Measurements from ENCODE around the gene RNF208. TPM values are rescaled to one million over a fixed set of nuclear protein-coding genes. Genes with fewer than 3 reads are reported as not detected.

The RNF208 gene
- polyA plus RNA-seq, 1 donor from 2014 or later = 1.5 TPM

DNA sequence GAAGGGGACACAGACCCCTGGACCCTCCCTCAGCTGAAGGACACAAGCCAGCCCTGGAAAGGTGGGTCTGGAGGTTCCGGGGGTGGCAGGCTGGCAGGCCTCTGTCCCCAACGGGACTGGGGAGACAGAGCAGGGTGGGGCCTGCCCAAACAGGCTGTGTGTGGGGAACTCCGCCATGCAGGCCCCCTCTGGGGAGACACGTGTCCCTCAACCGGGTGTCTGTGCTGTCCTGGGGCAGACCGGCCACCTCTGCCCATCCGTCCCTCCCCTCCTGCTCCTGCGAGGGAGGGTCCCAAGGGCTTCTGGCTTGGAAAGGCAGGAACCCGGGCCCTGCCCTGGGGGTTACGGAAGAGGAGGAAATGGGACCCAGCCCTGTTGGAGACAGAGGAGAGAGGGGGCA lies 10.1 kb upstream of the RNF208 start:
- Histone ChIP-seq H3K9me3 (ENCODE audit: low read length) (no peaks in the 10 kb centered on the region), H3K36me3 (ENCODE audit: insufficient read depth, low read length) (no peaks in the 10 kb centered on the region), H3K9me2 (ENCODE audit: insufficient read depth, low read length) (no peaks in the 10 kb centered on the region), H3F3A (ENCODE audit: insufficient read depth, low read length, poor library complexity, severe bottlenecking) (no peaks in the 10 kb centered on the region), H3K4me3 (ENCODE audit: low read length) (no peak overlapping the region), H3K9ac (ENCODE audit: low read length) (no peak overlapping the region), H3K27ac (ENCODE audit: low read length) (no peak overlapping the region), H2AFZ (ENCODE audit: low read depth, low read length) (no peak overlapping the region), H4K20me1 (ENCODE audit: insufficient read depth) (no peaks in the 10 kb centered on the region), H3K79me2 (replicated peaks; ENCODE audit: insufficient read depth, low read length) (no peaks in the 10 kb centered on the region), H3K4me2 (ENCODE audit: low read length) (no peak overlapping the region), H3K27me3 (ENCODE audit: insufficient read depth, low read depth, low read length) (no peaks in the 10 kb centered on the region)
- TF ChIP-seq RAD21 (conservative IDR thresholded peaks at IDR 0.05) (no peak), MXI1 (conservative IDR thresholded peaks at IDR 0.05; ENCODE audit: poor library complexity, severe bottlenecking) (no peak), SMC3 (conservative IDR thresholded peaks at IDR 0.05; ENCODE audit: poor library complexity) (no peak), POLR2AphosphoS5 (IDR thresholded peaks at IDR 0.05) (no peak), EZH2 (IDR thresholded peaks at IDR 0.05; ENCODE audit: borderline replicate concordance, insufficient read depth, low read length, poor library complexity, severe bottlenecking) (no peak), TAF1 (IDR thresholded peaks at IDR 0.05; ENCODE audit: low read depth) (no peak)
- TF ChIP-seq, protein P1, sequence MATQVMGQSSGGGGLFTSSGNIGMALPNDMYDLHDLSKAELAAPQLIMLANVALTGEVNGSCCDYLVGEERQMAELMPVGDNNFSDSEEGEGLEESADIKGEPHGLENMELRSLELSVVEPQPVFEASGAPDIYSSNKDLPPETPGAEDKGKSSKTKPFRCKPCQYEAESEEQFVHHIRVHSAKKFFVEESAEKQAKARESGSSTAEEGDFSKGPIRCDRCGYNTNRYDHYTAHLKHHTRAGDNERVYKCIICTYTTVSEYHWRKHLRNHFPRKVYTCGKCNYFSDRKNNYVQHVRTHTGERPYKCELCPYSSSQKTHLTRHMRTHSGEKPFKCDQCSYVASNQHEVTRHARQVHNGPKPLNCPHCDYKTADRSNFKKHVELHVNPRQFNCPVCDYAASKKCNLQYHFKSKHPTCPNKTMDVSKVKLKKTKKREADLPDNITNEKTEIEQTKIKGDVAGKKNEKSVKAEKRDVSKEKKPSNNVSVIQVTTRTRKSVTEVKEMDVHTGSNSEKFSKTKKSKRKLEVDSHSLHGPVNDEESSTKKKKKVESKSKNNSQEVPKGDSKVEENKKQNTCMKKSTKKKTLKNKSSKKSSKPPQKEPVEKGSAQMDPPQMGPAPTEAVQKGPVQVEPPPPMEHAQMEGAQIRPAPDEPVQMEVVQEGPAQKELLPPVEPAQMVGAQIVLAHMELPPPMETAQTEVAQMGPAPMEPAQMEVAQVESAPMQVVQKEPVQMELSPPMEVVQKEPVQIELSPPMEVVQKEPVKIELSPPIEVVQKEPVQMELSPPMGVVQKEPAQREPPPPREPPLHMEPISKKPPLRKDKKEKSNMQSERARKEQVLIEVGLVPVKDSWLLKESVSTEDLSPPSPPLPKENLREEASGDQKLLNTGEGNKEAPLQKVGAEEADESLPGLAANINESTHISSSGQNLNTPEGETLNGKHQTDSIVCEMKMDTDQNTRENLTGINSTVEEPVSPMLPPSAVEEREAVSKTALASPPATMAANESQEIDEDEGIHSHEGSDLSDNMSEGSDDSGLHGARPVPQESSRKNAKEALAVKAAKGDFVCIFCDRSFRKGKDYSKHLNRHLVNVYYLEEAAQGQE (IDR thresholded peaks at IDR 0.05; ENCODE audit: borderline replicate concordance) = no peak

DNA sequence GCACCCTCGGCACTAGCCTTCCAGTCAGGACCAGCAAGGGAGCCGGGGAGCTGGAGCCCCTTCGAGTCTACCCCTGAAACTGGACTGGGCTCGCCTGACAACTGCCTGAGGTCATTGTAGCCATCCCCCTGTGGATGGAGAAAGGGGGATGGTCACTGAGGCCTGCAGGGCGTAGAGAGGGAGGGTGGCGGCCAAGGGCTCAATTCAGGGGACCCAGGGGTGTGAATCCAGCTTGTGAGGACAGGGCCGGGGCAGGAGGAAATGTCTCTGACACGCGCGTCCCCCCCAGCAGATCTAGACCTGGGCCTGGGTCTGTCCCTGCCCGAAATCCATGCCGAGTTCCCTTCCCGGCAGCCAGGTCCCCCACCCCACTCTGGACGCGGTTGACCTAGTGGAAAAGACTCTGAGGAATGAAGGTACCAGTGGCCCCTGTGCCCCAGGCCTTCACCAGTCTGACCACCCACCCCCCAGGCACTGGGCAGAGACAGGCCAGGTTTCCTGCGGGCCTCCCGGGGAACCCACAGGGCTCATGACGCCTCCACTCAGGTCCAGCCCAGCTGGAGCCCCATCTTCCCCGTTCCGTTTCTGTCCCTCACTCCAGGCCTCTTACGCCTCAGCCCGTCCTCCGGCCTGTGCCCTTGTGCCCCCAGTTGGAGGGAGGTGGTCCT lies 9.5 kb upstream of the RNF208 start:
- no peaks in the 10 kb centered on the region for H3K27me3 ChIP-seq (ENCODE audit: insufficient read depth, low read depth, low read length)
- H3K27ac ChIP-seq (ENCODE audit: low read length) = no peak overlapping the region
- H3K9me2 ChIP-seq (ENCODE audit: insufficient read depth, low read length) = no peaks in the 10 kb centered on the region
- TF ChIP-seq POLR2AphosphoS5 (IDR thresholded peaks at IDR 0.05) (no peak), EP300 (conservative IDR thresholded peaks at IDR 0.05; ENCODE audit: poor library complexity, severe bottlenecking) (no peak), SMC3 (conservative IDR thresholded peaks at IDR 0.05; ENCODE audit: poor library complexity) (no peak), EZH2 (IDR thresholded peaks at IDR 0.05; ENCODE audit: borderline replicate concordance, insufficient read depth, low read length, poor library complexity, severe bottlenecking) (no peak), TAF1 (IDR thresholded peaks at IDR 0.05; ENCODE audit: low read depth) (no peak), MXI1 (conservative IDR thresholded peaks at IDR 0.05; ENCODE audit: poor library complexity, severe bottlenecking) (no peak), RAD21 (conservative IDR thresholded peaks at IDR 0.05) (no peak)
- TF ChIP-seq, protein P2, sequence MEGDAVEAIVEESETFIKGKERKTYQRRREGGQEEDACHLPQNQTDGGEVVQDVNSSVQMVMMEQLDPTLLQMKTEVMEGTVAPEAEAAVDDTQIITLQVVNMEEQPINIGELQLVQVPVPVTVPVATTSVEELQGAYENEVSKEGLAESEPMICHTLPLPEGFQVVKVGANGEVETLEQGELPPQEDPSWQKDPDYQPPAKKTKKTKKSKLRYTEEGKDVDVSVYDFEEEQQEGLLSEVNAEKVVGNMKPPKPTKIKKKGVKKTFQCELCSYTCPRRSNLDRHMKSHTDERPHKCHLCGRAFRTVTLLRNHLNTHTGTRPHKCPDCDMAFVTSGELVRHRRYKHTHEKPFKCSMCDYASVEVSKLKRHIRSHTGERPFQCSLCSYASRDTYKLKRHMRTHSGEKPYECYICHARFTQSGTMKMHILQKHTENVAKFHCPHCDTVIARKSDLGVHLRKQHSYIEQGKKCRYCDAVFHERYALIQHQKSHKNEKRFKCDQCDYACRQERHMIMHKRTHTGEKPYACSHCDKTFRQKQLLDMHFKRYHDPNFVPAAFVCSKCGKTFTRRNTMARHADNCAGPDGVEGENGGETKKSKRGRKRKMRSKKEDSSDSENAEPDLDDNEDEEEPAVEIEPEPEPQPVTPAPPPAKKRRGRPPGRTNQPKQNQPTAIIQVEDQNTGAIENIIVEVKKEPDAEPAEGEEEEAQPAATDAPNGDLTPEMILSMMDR (IDR thresholded peaks at IDR 0.05; ENCODE audit: poor library complexity, severe bottlenecking) = no peak
- TF ChIP-seq, protein P1 (IDR thresholded peaks at IDR 0.05; ENCODE audit: borderline replicate concordance) = no peak
- H3F3A ChIP-seq (ENCODE audit: insufficient read depth, low read length, poor library complexity, severe bottlenecking) = no peaks in the 10 kb centered on the region
- no peak overlapping the region for H3K4me3 ChIP-seq (ENCODE audit: low read length)
- H3K9me3 ChIP-seq (ENCODE audit: low read length) = no peaks in the 10 kb centered on the region
- no peaks in the 10 kb centered on the region for H3K36me3 ChIP-seq (ENCODE audit: insufficient read depth, low read length)
- H4K20me1 ChIP-seq (ENCODE audit: insufficient read depth) = no peaks in the 10 kb centered on the region
- no peak overlapping the region for H3K4me2 ChIP-seq (ENCODE audit: low read length)
- no peak overlapping the region for H3K9ac ChIP-seq (ENCODE audit: low read length)
- H2AFZ ChIP-seq (ENCODE audit: low read depth, low read length) = no peak overlapping the region
- H3K79me2 ChIP-seq (replicated peaks; ENCODE audit: insufficient read depth, low read length) = no peaks in the 10 kb centered on the region
